ENCODE measurements around the gene AGPAT4.

GRCh38 chr6:161191007-161191406 lies 82.9 kb downstream of the AGPAT4 start:
- TF ChIP-seq CTCF (conservative IDR thresholded peaks at IDR 0.05; ENCODE audit: low read length) (no peak), EZH2phosphoT487 (IDR thresholded peaks at IDR 0.05; ENCODE audit: borderline replicate concordance, low read depth, low read length) (no peak)
